ENCODE data around the gene MVB12B.

- TF ChIP-seq MAX (IDR thresholded peaks at IDR 0.05) (no peak), RAD21 (IDR thresholded peaks at IDR 0.05; ENCODE audit: low read depth) (no peak), REST (IDR thresholded peaks at IDR 0.05; ENCODE audit: low read depth) (no peak), YY1 (IDR thresholded peaks at IDR 0.05; ENCODE audit: low read depth) (no peak), EP300 (IDR thresholded peaks at IDR 0.05; ENCODE audit: borderline replicate concordance) (no peak), TAF1 (IDR thresholded peaks at IDR 0.05; ENCODE audit: low read depth) (no peak), CEBPB (IDR thresholded peaks at IDR 0.05) (no peak), TEAD4 (IDR thresholded peaks at IDR 0.05) (no peak)
These were observed 10.5 kb upstream of the MVB12B start for GRCh38 chr9:126316085-126316655.

Data from Ishikawa (cell line).